Measurements from ENCODE around the gene DAG1.

DAG1 gene

DNA sequence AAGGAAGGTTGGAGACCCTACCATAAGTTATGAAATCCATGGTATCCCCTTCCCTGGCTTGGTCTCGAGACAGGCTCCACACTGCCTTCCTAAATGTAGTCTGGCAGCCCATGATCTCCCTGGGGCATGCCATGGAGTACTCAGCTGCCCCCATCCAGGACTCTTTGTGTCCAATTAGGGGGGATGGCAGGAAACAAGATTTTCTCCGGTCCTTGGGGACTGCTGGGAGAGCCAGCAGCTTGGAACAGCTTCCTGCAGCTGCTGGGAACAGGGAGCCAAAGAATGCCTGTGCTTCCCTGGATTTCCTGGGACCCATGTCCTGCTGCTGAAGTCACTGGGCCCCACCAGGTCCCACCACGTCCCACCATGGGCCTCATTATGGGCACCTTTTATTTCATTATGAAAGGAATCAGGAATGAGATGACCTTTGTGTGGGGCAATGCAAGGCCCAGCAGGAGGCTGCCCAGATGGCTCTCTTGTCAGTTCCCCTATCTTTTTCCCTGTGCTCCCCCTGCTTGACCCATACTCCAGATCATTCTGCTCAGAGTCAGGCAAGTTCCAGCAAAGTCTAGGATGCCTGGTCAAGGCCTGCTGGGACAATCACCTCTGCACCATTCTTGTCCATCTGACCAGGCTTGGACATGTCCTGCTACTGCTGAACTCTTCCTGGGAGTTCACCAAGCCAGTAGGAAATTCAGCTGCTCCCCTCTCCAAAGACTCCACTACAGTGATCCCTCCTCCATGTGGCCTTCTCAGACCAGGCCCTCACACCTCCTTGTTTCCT lies 15.0 kb upstream of the DAG1 start:
- Histone ChIP-seq H3K4me3 (ENCODE audit: low read length in 2 of 2) (no peak overlapping the region), H3K4me1 (ENCODE audit: control insufficient read depth, insufficient read depth, low read length) (peaks cover 5% of the 10 kb centered on the region), H3K27ac (ENCODE audit: low read length) (no peak overlapping the region), H3K36me3 (ENCODE audit: control insufficient read depth in 2 of 2, insufficient read depth in 2 of 2, low read length in 2 of 2) (no peaks in the 10 kb centered on the region), H3K9me3 (ENCODE audit: control insufficient read depth in 2 of 2, low read length in 2 of 2) (no peaks in the 10 kb centered on the region), H3K27me3 (ENCODE audit: control insufficient read depth in 1 of 2, insufficient read depth in 2 of 2, low read length in 2 of 2) (no peaks in the 10 kb centered on the region), H3K9ac (ENCODE audit: low read length in 2 of 2) (peak overlapping the region; percentile 21 to 33)

DNA sequence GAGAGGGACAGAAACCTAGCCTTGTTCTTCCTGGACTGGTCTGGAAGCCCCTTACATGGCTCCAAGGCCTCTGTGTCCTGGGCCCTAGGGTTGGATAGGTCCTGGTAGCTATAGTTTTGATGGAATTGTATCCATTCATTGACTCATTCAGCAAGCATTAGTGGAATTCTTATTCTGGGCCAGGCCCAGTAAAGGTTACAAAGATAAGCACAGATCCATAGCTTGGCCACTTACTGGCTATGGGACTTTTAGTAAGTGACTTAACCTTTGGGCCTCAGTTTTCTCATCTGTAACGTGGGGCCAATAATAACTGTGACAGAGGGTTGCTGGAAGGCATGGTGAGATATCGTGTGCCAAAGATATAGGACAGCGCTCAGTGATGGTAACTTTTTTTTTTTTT lies 13.6 kb upstream of the DAG1 start:
- no peaks in the 10 kb centered on the region for H3K27me3 ChIP-seq (ENCODE audit: control insufficient read depth in 1 of 2, insufficient read depth in 2 of 2, low read length in 2 of 2)
- no peak overlapping the region for H3K27ac ChIP-seq (ENCODE audit: low read length)
- H3K36me3 ChIP-seq (ENCODE audit: control insufficient read depth in 2 of 2, insufficient read depth in 2 of 2, low read length in 2 of 2): no peaks in the 10 kb centered on the region
- no peaks in the 10 kb centered on the region for H3K9me3 ChIP-seq (ENCODE audit: control insufficient read depth in 2 of 2, low read length in 2 of 2)
- peaks cover 12% of the 10 kb centered on the region for H3K4me1 ChIP-seq (ENCODE audit: control insufficient read depth, insufficient read depth, low read length)
- H3K4me3 ChIP-seq (ENCODE audit: low read length in 2 of 2): no peak overlapping the region
- H3K9ac ChIP-seq (ENCODE audit: low read length in 2 of 2): no peak overlapping the region

DNA sequence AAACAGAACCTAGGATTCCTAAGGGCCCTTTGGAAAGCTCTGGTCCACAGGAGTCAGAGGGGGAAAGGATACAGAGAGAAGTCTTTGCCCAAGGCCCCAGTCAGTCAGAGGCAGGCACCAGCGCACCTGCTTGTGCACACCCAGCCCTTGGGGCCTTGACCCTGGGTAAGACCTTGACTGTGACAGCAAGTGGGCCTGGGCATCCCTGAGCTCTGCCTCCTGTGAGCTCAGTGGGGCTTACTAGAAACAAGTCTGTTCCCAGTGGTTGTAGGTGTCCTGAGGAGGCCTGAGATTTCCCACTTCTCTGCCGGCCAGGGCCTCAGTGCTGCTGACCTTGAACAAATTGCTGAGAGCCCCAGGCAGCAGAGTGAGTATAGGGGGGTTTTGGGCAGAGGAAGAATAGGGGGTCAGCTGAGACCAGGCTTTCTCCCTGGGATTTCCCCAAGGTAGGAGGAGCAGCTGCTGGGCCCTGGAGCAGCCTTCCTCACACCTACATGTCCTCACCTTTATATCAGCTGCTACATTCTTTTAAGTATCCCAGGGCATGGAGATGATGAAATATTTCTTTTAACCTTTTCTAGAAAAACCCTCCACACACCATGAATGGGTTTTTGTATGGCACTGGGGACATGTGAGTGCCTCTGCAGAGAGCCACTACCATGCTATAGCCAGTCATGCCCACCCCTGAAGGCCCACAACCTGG lies 9.7 kb upstream of the DAG1 start:
- no peak overlapping the region for H3K4me3 ChIP-seq (ENCODE audit: low read length in 2 of 2)

DNA sequence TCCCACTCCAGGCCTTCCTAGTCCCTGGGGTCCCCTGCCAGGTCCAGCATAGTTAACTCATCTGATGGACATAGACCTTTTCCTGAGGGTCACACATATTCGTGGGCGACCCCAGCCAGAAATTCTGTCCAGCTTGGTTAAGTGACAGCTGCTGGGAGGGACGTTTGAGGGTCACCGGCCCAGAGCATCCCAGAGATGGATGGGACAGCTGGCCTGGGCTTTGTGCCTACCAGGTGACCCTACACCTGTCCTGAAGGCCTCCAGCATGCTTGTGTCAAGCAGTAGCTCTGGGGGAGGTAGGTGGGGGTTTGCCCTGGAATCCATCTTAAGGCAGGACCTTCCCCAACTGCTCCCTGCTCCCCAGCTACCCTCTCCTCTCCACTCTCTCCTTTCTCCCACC lies 9.1 kb upstream of the DAG1 start:
- no peaks in the 10 kb centered on the region for H3K27me3 ChIP-seq (ENCODE audit: control insufficient read depth in 1 of 2, insufficient read depth in 2 of 2, low read length in 2 of 2)
- peaks cover 12% of the 10 kb centered on the region for H3K4me1 ChIP-seq (ENCODE audit: control insufficient read depth, insufficient read depth, low read length)
- H3K9ac ChIP-seq (ENCODE audit: low read length in 2 of 2): peak overlapping the region in 1 of 2 donors; percentile 14
- H3K4me3 ChIP-seq (ENCODE audit: low read length in 2 of 2): no peak overlapping the region
- no peaks in the 10 kb centered on the region for H3K36me3 ChIP-seq (ENCODE audit: control insufficient read depth in 2 of 2, insufficient read depth in 2 of 2, low read length in 2 of 2)
- no peak overlapping the region for H3K27ac ChIP-seq (ENCODE audit: low read length)
- H3K9me3 ChIP-seq (ENCODE audit: control insufficient read depth in 2 of 2, low read length in 2 of 2): no peaks in the 10 kb centered on the region

More for the DNA sequence above, 9.7 kb upstream of the DAG1 start:
- Histone ChIP-seq H3K36me3 (ENCODE audit: control insufficient read depth in 2 of 2, insufficient read depth in 2 of 2, low read length in 2 of 2) (no peaks in the 10 kb centered on the region), H3K9me3 (ENCODE audit: control insufficient read depth in 2 of 2, low read length in 2 of 2) (no peaks in the 10 kb centered on the region), H3K9ac (ENCODE audit: low read length in 2 of 2) (no peak overlapping the region), H3K4me1 (ENCODE audit: control insufficient read depth, insufficient read depth, low read length) (peaks cover 10% of the 10 kb centered on the region), H3K27ac (ENCODE audit: low read length) (no peak overlapping the region), H3K27me3 (ENCODE audit: control insufficient read depth in 1 of 2, insufficient read depth in 2 of 2, low read length in 2 of 2) (no peaks in the 10 kb centered on the region)

DNA sequence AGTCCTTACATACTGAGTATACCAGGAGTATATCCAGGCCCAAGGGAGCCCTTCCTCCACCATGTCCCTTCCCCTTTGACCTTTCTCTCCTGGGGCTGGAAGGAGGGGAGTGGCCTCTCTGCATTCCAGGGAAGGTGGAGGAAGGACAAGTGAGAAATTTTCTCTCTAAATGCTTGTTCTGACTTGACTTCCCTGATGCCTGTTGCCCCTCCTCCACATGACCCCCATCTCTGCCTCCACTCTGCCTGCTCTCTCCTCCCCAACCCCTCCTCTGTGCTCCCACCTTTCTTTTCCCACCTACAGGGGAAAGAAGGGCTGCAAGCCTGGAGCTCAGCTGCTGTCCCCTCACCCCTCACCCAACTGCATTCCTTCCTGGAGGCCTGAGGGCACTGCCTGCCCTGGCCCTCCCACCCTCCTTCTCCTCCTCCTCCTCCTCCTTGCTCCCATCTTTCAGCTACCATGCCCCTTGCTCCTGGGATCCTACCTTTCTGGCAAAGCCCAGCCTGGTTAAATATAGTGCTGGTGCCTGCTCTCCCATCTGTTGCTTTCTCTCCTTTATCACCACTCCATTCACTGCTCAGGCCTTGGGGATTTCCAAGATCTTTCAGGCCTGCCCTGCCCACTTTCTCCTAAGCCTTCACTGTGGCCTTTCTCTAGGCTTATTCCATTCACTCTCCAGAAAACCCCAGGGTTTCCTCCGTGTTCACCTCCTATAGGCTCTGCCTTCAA lies 8.5 kb upstream of the DAG1 start:
- Histone ChIP-seq H3K27ac (ENCODE audit: low read length) (no peak overlapping the region), H3K4me3 (ENCODE audit: low read length in 2 of 2) (no peak overlapping the region), H3K9me3 (ENCODE audit: control insufficient read depth in 2 of 2, low read length in 2 of 2) (no peaks in the 10 kb centered on the region), H3K9ac (ENCODE audit: low read length in 2 of 2) (peak overlapping the region; percentile 1 to 14), H3K27me3 (ENCODE audit: control insufficient read depth in 1 of 2, insufficient read depth in 2 of 2, low read length in 2 of 2) (no peaks in the 10 kb centered on the region), H3K36me3 (ENCODE audit: control insufficient read depth in 2 of 2, insufficient read depth in 2 of 2, low read length in 2 of 2) (no peaks in the 10 kb centered on the region), H3K4me1 (ENCODE audit: control insufficient read depth, insufficient read depth, low read length) (peaks cover 12% of the 10 kb centered on the region)

DNA sequence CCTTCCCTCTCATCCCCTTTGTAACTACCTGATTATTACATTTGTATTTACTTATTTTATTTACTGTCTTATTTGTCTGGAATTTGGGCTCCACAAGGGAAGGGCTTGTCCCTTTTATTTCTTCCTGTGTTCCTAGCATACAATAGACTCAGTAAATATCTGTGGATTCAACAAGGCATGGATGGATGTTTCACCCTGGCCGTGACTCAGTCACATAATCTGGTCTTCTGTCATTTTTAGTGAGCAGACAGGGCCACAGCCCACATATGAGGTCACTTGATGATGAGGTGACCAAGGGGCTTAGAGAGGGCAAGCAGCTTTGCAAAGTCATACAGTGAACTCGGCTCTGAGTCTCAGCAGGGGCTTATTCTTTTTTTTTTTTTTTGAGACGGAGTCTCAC lies 7.8 kb upstream of the DAG1 start:
- H3K27ac ChIP-seq (ENCODE audit: low read length): no peak overlapping the region
- H3K9ac ChIP-seq (ENCODE audit: low read length in 2 of 2): peak overlapping the region in 1 of 2 donors; percentile 1
- H3K36me3 ChIP-seq (ENCODE audit: control insufficient read depth in 2 of 2, insufficient read depth in 2 of 2, low read length in 2 of 2): no peaks in the 10 kb centered on the region
- no peaks in the 10 kb centered on the region for H3K9me3 ChIP-seq (ENCODE audit: control insufficient read depth in 2 of 2, low read length in 2 of 2)
- peaks cover 12% of the 10 kb centered on the region for H3K4me1 ChIP-seq (ENCODE audit: control insufficient read depth, insufficient read depth, low read length)
- H3K4me3 ChIP-seq (ENCODE audit: low read length in 2 of 2): no peak overlapping the region
- H3K27me3 ChIP-seq (ENCODE audit: control insufficient read depth in 1 of 2, insufficient read depth in 2 of 2, low read length in 2 of 2): no peaks in the 10 kb centered on the region

DNA sequence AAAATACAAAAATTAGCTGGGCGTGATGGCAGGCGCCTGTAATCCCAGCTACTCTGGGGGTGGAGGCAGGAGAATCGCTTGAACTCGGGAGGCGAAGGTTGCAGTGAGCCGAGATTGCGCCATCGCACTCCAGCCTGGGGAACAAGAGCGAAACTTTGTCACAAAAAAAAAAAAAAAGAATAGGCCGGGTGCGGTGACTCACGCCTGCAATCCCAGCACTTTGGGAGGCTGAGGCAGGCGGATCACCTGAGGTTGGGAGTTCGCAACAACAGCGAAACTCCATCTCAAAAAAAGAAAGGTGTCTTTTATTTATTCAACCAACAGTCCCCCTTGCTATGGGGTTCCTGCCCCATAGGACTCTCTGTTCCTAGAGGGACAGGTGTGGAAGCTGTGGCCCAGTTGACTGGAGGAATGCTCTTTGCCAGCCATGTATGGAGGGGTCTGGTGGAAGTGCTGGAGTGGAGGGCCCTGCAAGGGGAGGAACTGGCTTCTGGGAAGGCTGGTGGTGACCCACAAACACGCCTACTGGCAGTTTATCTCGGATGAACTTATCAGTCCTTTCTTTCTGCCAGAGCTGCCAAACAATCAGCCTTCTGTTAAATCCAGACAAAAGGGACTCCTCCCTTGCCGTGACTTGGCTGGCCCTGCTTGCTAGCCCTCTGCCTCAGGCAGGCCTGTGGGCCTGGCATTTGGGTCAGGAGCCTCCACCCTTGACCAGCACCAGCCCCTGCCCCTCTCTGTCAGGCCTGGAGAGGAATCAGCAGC lies 4.6 kb upstream of the DAG1 start:
- Histone ChIP-seq H3K27ac (ENCODE audit: low read length) (no peak overlapping the region), H3K27me3 (ENCODE audit: control insufficient read depth in 1 of 2, insufficient read depth in 2 of 2, low read length in 2 of 2) (no peaks in the 10 kb centered on the region), H3K4me3 (ENCODE audit: low read length in 2 of 2) (no peak overlapping the region), H3K4me1 (ENCODE audit: control insufficient read depth, insufficient read depth, low read length) (peaks cover 32% of the 10 kb centered on the region), H3K36me3 (ENCODE audit: control insufficient read depth in 2 of 2, insufficient read depth in 2 of 2, low read length in 2 of 2) (no peaks in the 10 kb centered on the region), H3K9ac (ENCODE audit: low read length in 2 of 2) (no peak overlapping the region), H3K9me3 (ENCODE audit: control insufficient read depth in 2 of 2, low read length in 2 of 2) (no peaks in the 10 kb centered on the region)

DNA sequence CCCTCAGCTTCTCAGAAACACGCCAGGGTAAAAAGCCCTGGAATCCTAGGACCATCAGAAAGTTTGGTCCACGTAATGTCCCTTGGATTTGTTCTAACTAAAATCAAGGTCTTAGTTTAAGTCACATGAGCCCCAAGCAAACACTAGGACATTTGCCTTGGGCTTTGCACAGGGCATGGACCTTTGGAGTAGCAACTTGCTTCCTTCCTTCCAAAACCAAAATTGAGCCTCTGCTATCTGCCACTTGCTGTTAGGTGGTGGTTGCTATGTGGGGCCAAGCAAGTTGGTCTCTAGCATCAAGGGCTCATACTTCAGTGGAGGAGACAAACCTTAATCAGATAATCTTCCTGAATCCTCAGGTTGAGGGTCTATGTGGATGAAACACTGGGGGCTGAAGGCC lies 4.0 kb upstream of the DAG1 start:
- peaks cover 34% of the 10 kb centered on the region for H3K4me1 ChIP-seq (ENCODE audit: control insufficient read depth, insufficient read depth, low read length)
- H3K36me3 ChIP-seq (ENCODE audit: control insufficient read depth in 2 of 2, insufficient read depth in 2 of 2, low read length in 2 of 2): no peaks in the 10 kb centered on the region
- H3K9me3 ChIP-seq (ENCODE audit: control insufficient read depth in 2 of 2, low read length in 2 of 2): no peaks in the 10 kb centered on the region
- no peak overlapping the region for H3K27ac ChIP-seq (ENCODE audit: low read length)
- no peak overlapping the region for H3K4me3 ChIP-seq (ENCODE audit: low read length in 2 of 2)
- peak overlapping the region in 1 of 2 donors; percentile 21 for H3K9ac ChIP-seq (ENCODE audit: low read length in 2 of 2)
- H3K27me3 ChIP-seq (ENCODE audit: control insufficient read depth in 1 of 2, insufficient read depth in 2 of 2, low read length in 2 of 2): no peaks in the 10 kb centered on the region

DNA sequence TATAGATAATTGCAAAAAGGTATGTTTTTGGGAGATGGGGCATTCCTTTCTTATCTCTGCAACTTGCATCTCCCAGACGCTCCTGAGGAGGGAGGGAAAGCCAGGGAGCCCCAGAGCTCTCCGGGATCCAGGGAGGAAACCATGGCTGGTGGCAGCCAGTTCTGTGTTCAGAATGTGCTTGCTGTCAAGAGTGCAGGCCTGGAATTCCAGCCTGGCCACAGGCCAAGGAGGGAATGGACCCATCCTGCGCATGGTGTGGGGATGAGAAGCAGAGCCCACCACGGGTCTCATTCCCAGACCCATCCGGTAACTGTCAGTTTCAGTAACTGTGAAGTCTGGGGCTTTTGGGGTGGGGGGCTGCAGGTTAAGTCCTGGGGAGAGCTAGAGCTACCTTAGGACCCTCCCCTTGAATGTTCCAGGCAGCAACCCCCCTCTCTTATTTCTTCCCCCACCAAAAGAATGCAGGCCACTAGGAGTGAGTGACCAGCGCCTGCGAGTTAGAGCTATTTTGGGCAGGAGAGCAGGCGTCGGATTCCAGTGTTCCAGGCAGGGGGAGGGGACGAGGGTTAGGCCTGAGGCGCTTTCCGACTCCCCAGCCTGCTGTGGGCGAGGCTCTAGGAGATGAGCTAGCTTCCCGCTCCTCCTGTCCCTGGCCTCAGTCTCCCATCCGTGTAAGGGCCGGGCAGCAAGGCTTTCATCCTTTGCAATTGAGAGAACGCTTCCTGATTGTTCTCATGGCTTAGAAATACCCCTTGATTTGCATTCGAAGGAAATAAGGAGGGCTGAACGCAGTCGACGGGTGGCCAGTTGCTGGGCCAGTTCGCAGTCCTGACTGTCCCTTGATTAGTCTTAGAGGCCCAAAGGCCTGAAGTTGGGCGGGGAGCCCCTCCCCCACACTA lies 781 bp upstream of the DAG1 start:
- H3K27ac ChIP-seq (ENCODE audit: low read length): peak overlapping the region; percentile 98
- H3K27me3 ChIP-seq (ENCODE audit: control insufficient read depth in 1 of 2, insufficient read depth in 2 of 2, low read length in 2 of 2): no peaks in the 10 kb centered on the region
- no peaks in the 10 kb centered on the region for H3K9me3 ChIP-seq (ENCODE audit: control insufficient read depth in 2 of 2, low read length in 2 of 2)
- peak overlapping the region; percentile 76 to 80 for H3K4me3 ChIP-seq (ENCODE audit: low read length in 2 of 2)
- no peaks in the 10 kb centered on the region for H3K36me3 ChIP-seq (ENCODE audit: control insufficient read depth in 2 of 2, insufficient read depth in 2 of 2, low read length in 2 of 2)
- H3K4me1 ChIP-seq (ENCODE audit: control insufficient read depth, insufficient read depth, low read length): peaks cover 41% of the 10 kb centered on the region
- peak overlapping the region; percentile 90 to 95 for H3K9ac ChIP-seq (ENCODE audit: low read length in 2 of 2)
